ENCODE measurements around the gene CAB39L. TPM values are rescaled to one million over a fixed set of nuclear protein-coding genes. Genes with fewer than 3 reads are reported as not detected.

CAB39L gene
- total and polyA plus RNA-seq, 10 donors, result 1.6 to 7.5 (median 5.9) TPM

- TF ChIP-seq POLR2AphosphoS5 (IDR thresholded peaks at IDR 0.05), result no peak
- Histone ChIP-seq H3K36me3 (no peaks in the 10 kb centered on the region), H3K4me1 (peaks cover 0 to 12% (median 8%) of the 10 kb centered on the region in 6 donors), H3K27me3 (replicated peaks in 1 of 7) (no peaks in the 10 kb centered on the region), H3K9me3 (no peaks in the 10 kb centered on the region), H3K4me3 (no peak overlapping the region), H3K27ac (no peak overlapping the region)
- DNase-seq, result no peak
- WGBS, 5 donors, result 58 to 76% (median 71%) methylated on average over 2 of the region's 2 CpGs
- intact Hi-C loops (cut with DNase I; ENCODE audit: low total_unique reads), result no loop called here
These were observed 4.3 kb downstream of the CAB39L start for GRCh38 chr13:49439609-49440008.

GRCh38 chr13:49437705-49438104, 6.2 kb downstream of the CAB39L start:
- TF ChIP-seq POLR2A (IDR thresholded peaks at IDR 0.05) (no peak), POLR2AphosphoS5 (IDR thresholded peaks at IDR 0.05) (no peak), CTCF (IDR thresholded peaks at IDR 0.05 in 8 of 11, conservative IDR thresholded peaks at IDR 0.05 in 3 of 11) (no peak)
- intact Hi-C loops (cut with DNase I; ENCODE audit: low total_unique reads), result no loop called here
- Histone ChIP-seq H3K27ac (no peak overlapping the region), H3K36me3 (peaks cover 0 to 14% (median 4%) of the 10 kb centered on the region in 6 donors), H3K4me1 (peaks cover 0 to 6% (median under 1%) of the 10 kb centered on the region in 6 donors), H3K9me3 (no peaks in the 10 kb centered on the region), H3K4me3 (no peak overlapping the region), H3K27me3 (replicated peaks in 1 of 7) (no peaks in the 10 kb centered on the region)
- WGBS, 5 donors, result 88 to 93% (median 90%) methylated on average over 7 of the region's 7 CpGs
- no peak for DNase-seq

GRCh38 chr13:49436890-49437289, 7.0 kb downstream of the CAB39L start:
- no peaks in the 10 kb centered on the region for H3K9me3 ChIP-seq
- no peaks in the 10 kb centered on the region for H3K4me1 ChIP-seq
- no peak overlapping the region for H3K4me3 ChIP-seq
- peaks cover 0 to 22% (median 9%) of the 10 kb centered on the region in 6 donors for H3K36me3 ChIP-seq
- 61 to 77% (median 64%) methylated on average over 3 of the region's 3 CpGs for WGBS, 5 donors
- H3K27ac ChIP-seq, result no peak overlapping the region
- intact Hi-C loops (cut with DNase I; ENCODE audit: low total_unique reads), result no loop called here
- H3K27me3 ChIP-seq (replicated peaks in 1 of 7), result no peaks in the 10 kb centered on the region
- DNase-seq, result no peak
- TF ChIP-seq POLR2AphosphoS5 (IDR thresholded peaks at IDR 0.05), result no peak
- no peak for TF ChIP-seq POLR2A (IDR thresholded peaks at IDR 0.05)
- peak in 1 of 11 experiments; percentile 30 for TF ChIP-seq CTCF (IDR thresholded peaks at IDR 0.05 in 8 of 11, conservative IDR thresholded peaks at IDR 0.05 in 3 of 11)

GRCh38 chr13:49435992-49436391, 7.9 kb downstream of the CAB39L start:
- H3K9me3 ChIP-seq, result no peaks in the 10 kb centered on the region
- no peaks in the 10 kb centered on the region for H3K4me1 ChIP-seq
- no peaks in the 10 kb centered on the region for H3K27me3 ChIP-seq (replicated peaks in 1 of 7)
- peaks cover 0 to 22% (median 9%) of the 10 kb centered on the region in 6 donors for H3K36me3 ChIP-seq
- intact Hi-C loops (cut with DNase I; ENCODE audit: low total_unique reads), result no loop called here
- H3K4me3 ChIP-seq, result no peak overlapping the region
- no peak overlapping the region for H3K27ac ChIP-seq
- TF ChIP-seq POLR2AphosphoS5 (IDR thresholded peaks at IDR 0.05) (no peak), POLR2A (IDR thresholded peaks at IDR 0.05) (no peak), CTCF (IDR thresholded peaks at IDR 0.05 in 8 of 11, conservative IDR thresholded peaks at IDR 0.05 in 3 of 11) (no peak)
- no peak for DNase-seq
- 88 to 100% (median 93%) methylated on average over 1 of the region's 1 CpG for WGBS, 5 donors

- intact Hi-C loops (cut with DNase I; ENCODE audit: low total_unique reads), result no loop called here
- H3K4me1 ChIP-seq, result no peaks in the 10 kb centered on the region
- no peak for DNase-seq
- H3K36me3 ChIP-seq, result peaks cover 0 to 35% (median 9%) of the 10 kb centered on the region in 6 donors
- H3K4me3 ChIP-seq, result no peak overlapping the region
- WGBS, 5 donors, result 92 to 100% (median 94%) methylated on average over 1 of the region's 1 CpG
- TF ChIP-seq CTCF (IDR thresholded peaks at IDR 0.05 in 8 of 11, conservative IDR thresholded peaks at IDR 0.05 in 3 of 11) (no peak), POLR2AphosphoS5 (IDR thresholded peaks at IDR 0.05) (no peak), POLR2A (IDR thresholded peaks at IDR 0.05) (no peak)
- no peaks in the 10 kb centered on the region for H3K27me3 ChIP-seq (replicated peaks in 1 of 7)
- H3K27ac ChIP-seq, result no peak overlapping the region
- no peaks in the 10 kb centered on the region for H3K9me3 ChIP-seq
These were observed 14.7 kb downstream of the CAB39L start for GRCh38 chr13:49429121-49429520.
